HepG2 (cell line): ENCODE measurements around the gene SLC39A3. TPM values are rescaled to one million over a fixed set of nuclear protein-coding genes. Genes with fewer than 3 reads are reported as not detected.
A peak's percentile ranks its signal among the peaks of the same experiment; 100 is the strongest.

Experiments used
- ATAC-seq: fragments of 200-7000 bp; cut with Tn5 transposase; 3 replicates; pipeline ENCODE4 v1.9.1; 2020; ENCODE audit warnings: mild to moderate bottlenecking, moderate library complexity
- BruUV-seq: library from RNA; stranded (reverse); fragments of 400-500 nt; replicated peaks from 2 replicates; lab custom pipeline; 2021; lab: Mats Ljungman, UMichigan
- CTCF ChIA-PET: fragments of 300-600 bp; formaldehyde crosslinking; extraction: SDS; loops from one replicate; lab custom pipeline; 2021; ENCODE audit warnings: low total read pairs, inconsistent platforms, low intra/inter-chr PET ratio; lab: Yijun Ruan, JAX
- POLR2A ChIA-PET: fragments of 350-600 bp; sonication (Branson Sonifier 250); formaldehyde crosslinking; loops from one replicate; lab custom pipeline; 2020; ENCODE audit warnings: antibody characterized with exemption, inconsistent platforms; lab: Yijun Ruan, JAX
- DNase-seq: peaks from one replicate; pipeline ENCODE4 v3.0.0-alpha.2; 2015; ENCODE audit warnings: low spot score
- FAIRE-seq: peaks from 3 replicates; lab custom pipeline; 2011; peaks lifted over from hg19 to GRCh38; lab: Jason Lieb, UNC
- H2AFZ ChIP-seq: one replicate; pipeline ENCODE4 v1.6.1; 2011; ENCODE audit warnings: low read length, inconsistent platforms
- H3K27ac ChIP-seq: fragments of 300-600 bp; 3 replicates; pipeline ENCODE4 v1.8.0; 2011; ENCODE audit warnings: mixed run types, mild to moderate bottlenecking, mixed read lengths, low read length, inconsistent platforms; ENCODE audit not compliant: insufficient read depth; ENCODE audit errors: extremely low read length
- H3K27me3 ChIP-seq, 2 experiments: fragments of 200-600 bp in 1 of 2; 2 replicates in 1 of 2; 3 replicates in 1 of 2; pipeline versions ENCODE4 v1.6.0 to v1.8.0; 2011; ENCODE audit warnings: low read length in 2 of 2, mild to moderate bottlenecking in 2 of 2, moderate library complexity in 2 of 2, inconsistent platforms in 1 of 2; ENCODE audit not compliant: insufficient read depth in 2 of 2, control insufficient read depth in 1 of 2
- H3K36me3 ChIP-seq, 2 experiments: fragments of 200-600 bp in 1 of 2; replicated peaks in 1 of 2; 2 replicates in 1 of 2; 3 replicates in 1 of 2; pipeline versions ENCODE4 v1.5.1 to v1.8.0; 2011; ENCODE audit warnings: low read length in 2 of 2, inconsistent platforms in 1 of 2; ENCODE audit not compliant: insufficient read depth in 2 of 2, control insufficient read depth in 1 of 2
- H3K4me1 ChIP-seq: 2 replicates; pipeline ENCODE4 v1.5.1; 2012; ENCODE audit warnings: low read length, inconsistent platforms; ENCODE audit not compliant: insufficient read depth
- H3K4me2 ChIP-seq: 2 replicates; pipeline ENCODE4 v1.6.0; 2011; ENCODE audit warnings: low read depth, low read length, inconsistent platforms
- H3K4me3 ChIP-seq, 3 experiments: fragments of 200-600 bp in 1 of 3; sonication (generic), shearing (Covaris generic) in 1 of 3; replicated peaks in 1 of 3; 2 replicates each; pipeline ENCODE4 v1.5.1; 2011 to 2016; ENCODE audit warnings: low read length in 3 of 3, inconsistent platforms in 2 of 3, low read depth in 2 of 3, mild to moderate bottlenecking in 2 of 3, control low read depth in 1 of 3, mixed read lengths in 1 of 3; ENCODE audit not compliant: insufficient read depth in 1 of 3
- H3K79me2 ChIP-seq: one replicate; pipeline ENCODE4 v1.6.1; 2011; ENCODE audit warnings: low read length, inconsistent platforms; ENCODE audit not compliant: insufficient read depth
- H3K9ac ChIP-seq: 2 replicates; pipeline ENCODE4 v1.6.0; 2011; ENCODE audit warnings: mild to moderate bottlenecking, low read depth, low read length, inconsistent platforms; ENCODE audit not compliant: insufficient read depth
- H3K9me3 ChIP-seq: 2 replicates; pipeline ENCODE4 v1.5.1; 2012; ENCODE audit warnings: mild to moderate bottlenecking, low read length
- H4K20me1 ChIP-seq: 2 replicates; pipeline ENCODE4 v1.6.0; 2011; ENCODE audit warnings: inconsistent platforms, mild to moderate bottlenecking, low read length, moderate library complexity; ENCODE audit not compliant: insufficient read depth
- AGO2 ChIP-seq: fragments of 200-400 bp; formaldehyde crosslinking; optimal IDR thresholded peaks from 2 replicates; pipeline ENCODE3; 2017; ENCODE audit warnings: mild to moderate bottlenecking, low read depth, low read length, moderate library complexity
- DNMT1 ChIP-seq: sonication (generic); formaldehyde crosslinking; IDR thresholded peaks from 2 replicates; pipeline ENCODE4 v1.5.1; 2020; ENCODE audit warnings: mild to moderate bottlenecking, missing genetic modification reagents
- ETV5 ChIP-seq: IDR thresholded peaks from 2 replicates; pipeline ENCODE4 v1.6.1; 2018; ENCODE audit warnings: missing biosample characterization, missing genetic modification reagents, inconsistent platforms, borderline replicate concordance
- IKZF5 ChIP-seq: IDR thresholded peaks from 2 replicates; pipeline ENCODE4 v1.6.1; 2018; ENCODE audit warnings: missing genetic modification reagents, mild to moderate bottlenecking, missing compliant biosample characterization
- RBM22 ChIP-seq: fragments of 200-400 bp; formaldehyde crosslinking; optimal IDR thresholded peaks from 2 replicates; pipeline ENCODE3; 2017; ENCODE audit warnings: mild to moderate bottlenecking, low read length, moderate library complexity
- SNAPC2 ChIP-seq: sonication (generic); formaldehyde crosslinking; IDR thresholded peaks from 2 replicates; pipeline ENCODE4 v1.8.1; 2022; ENCODE audit warnings: mild to moderate bottlenecking, missing genetic modification reagents
- TSC22D2 ChIP-seq: sonication (generic); formaldehyde crosslinking; IDR thresholded peaks from 2 replicates; pipeline ENCODE4 v1.5.1; 2020; ENCODE audit warnings: missing genetic modification reagents, mild to moderate bottlenecking, borderline replicate concordance
- ZNF550 ChIP-seq: sonication (generic); formaldehyde crosslinking; IDR thresholded peaks from 2 replicates; pipeline ENCODE4 v1.4.0; 2020; ENCODE audit warnings: mild to moderate bottlenecking, missing genetic modification reagents, borderline replicate concordance
- ZNF740 ChIP-seq: sonication (generic); formaldehyde crosslinking; IDR thresholded peaks from 2 replicates; pipeline ENCODE4 v1.4.0; 2020; ENCODE audit warnings: missing genetic modification reagents
- ZNF772 ChIP-seq: sonication (generic); formaldehyde crosslinking; IDR thresholded peaks from 2 replicates; pipeline ENCODE4 v1.5.0; 2020; ENCODE audit warnings: mild to moderate bottlenecking, missing genetic modification reagents
- WGBS: methylation state at CpG from one replicate; pipeline ENCODE4 v1.1.6; 2017; ENCODE audit warnings: low lambda C conversion rate; 5-methylcytosine and 5-hydroxymethylcytosine counted together
- in situ Hi-C: cut with HindIII; loops from 2 replicates; pipeline ENCODE4 v1.10.0; 2017; ENCODE audit warnings: low pct_unique_long_range_greater_than_20kb; ENCODE audit not compliant: extremely low pct_ligation_motif_present
- intact Hi-C: fragments of 100-400 bp; cut with micrococcal nuclease; formaldehyde crosslinking; loops from one replicate; pipeline ENCODE4 v1.10.0; 2022; ENCODE audit not compliant: unreplicated experiment
- polyA plus RNA-seq, 8 experiments: library from polyadenylated mRNA; depleted of rRNA in 3 of 8; stranded (reverse) in 7 of 8; unstranded in 1 of 8; fragments of >200 nt; fragmentation: Illumina TruSeq in 4 of 8; extraction: Trizol in 4 of 8; gene quantifications; 2 replicates each; pipeline versions ENCODE4 v1.2.1 to v1.2.3, GENCODE V29; 2011 to 2016; ENCODE audit warnings: low read depth in 4 of 8, missing spikeins in 1 of 8, mixed read lengths in 1 of 8; ENCODE audit not compliant: insufficient read depth in 1 of 8
- total RNA-seq, 5 experiments: library from RNA; depleted of rRNA; stranded (reverse); fragments of >200 nt; fragmentation: Illumina TruSeq; extraction: Trizol; gene quantifications; 2 replicates each; pipeline ENCODE4 v1.2.3, GENCODE V29; 2016; ENCODE audit warnings: low read depth in 1 of 5
- TF ChIP-seq, protein P1 (sequence below): sonication (generic); formaldehyde crosslinking; IDR thresholded peaks from 2 replicates; pipeline ENCODE4 v1.4.0; 2020; ENCODE audit warnings: missing genetic modification reagents
- TF ChIP-seq, protein P2 (sequence below): sonication (generic); formaldehyde crosslinking; IDR thresholded peaks from 2 replicates; pipeline ENCODE4 v1.4.0; 2020; ENCODE audit warnings: mild to moderate bottlenecking, missing genetic modification reagents, borderline replicate concordance

SLC39A3 gene
- total and polyA plus RNA-seq, 2 of the 13 experiments (the other 11 are each of a cell fraction or from before 2014, with no cell fraction given): 33.6 to 41.6 TPM

DNA sequence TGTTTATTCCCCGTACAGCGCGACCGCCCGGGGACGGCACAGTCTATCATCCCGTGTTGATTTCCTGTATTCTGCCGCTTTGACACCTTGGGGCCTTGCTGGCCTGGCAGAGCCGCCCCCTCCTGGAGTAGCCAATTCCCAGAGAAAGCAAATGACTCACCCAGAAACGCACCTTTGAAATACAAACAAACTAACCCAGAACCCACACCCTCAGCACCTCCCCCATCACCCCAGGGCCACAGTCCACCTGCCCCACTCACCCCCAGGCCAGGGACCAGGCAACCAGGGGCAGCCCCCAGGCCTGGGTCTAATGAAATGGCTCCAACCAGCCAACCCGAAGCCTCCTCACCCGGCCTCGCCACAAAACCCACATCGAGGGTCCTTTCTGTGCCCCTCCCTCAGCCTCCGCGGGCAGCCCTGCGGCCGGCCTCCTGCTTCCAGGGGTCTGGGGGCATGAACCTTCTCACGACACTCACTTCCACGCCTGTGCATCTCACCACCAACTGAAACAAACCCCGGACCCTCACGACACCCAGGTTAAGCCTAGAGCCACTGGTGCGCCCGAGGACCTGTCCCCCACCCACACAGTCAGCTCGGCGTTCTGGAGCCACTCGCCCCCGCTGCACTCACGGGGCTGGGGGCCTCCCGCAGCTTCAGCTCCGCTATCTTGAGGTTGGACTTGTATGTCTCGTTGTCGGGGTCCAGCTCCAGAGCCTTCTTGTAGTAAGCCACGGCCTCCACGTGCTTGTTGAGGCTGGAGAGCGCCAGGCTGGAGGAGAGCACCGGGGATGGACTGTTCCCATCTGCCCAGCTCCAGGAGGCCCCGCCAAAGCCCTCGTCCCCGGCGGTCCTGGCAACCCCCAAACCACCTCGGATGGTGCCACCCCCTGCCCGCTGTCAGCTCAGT is 22.3 kb upstream of the SLC39A3 start:
- no TSS peak for BruUV-seq
- intact Hi-C loops: no loop called here
- H3K36me3 ChIP-seq: peaks cover 36 to 75% of the 10 kb centered on the region in 2 experiments; a peak in 4 of 5 replicates
- H3K4me1 ChIP-seq: no peaks in the 10 kb centered on the region
- H3K27me3 ChIP-seq: no peaks in the 10 kb centered on the region
- H3K4me3 ChIP-seq: no peak overlapping the region
- no peak overlapping the region for H3K27ac ChIP-seq
- ATAC-seq (no peak), DNase-seq (no peak), FAIRE-seq (no peak)
- CTCF ChIA-PET: no interaction called here
- no peak overlapping the region for H2AFZ ChIP-seq
- POLR2A ChIA-PET: no interaction called here
- in situ Hi-C loops: no loop called here
- no peak for TF ChIP-seq ETV5 (CRISPR knock-in tag)
- TF ChIP-seq IKZF5 (CRISPR knock-in tag): no peak
- TF ChIP-seq, protein P1, sequence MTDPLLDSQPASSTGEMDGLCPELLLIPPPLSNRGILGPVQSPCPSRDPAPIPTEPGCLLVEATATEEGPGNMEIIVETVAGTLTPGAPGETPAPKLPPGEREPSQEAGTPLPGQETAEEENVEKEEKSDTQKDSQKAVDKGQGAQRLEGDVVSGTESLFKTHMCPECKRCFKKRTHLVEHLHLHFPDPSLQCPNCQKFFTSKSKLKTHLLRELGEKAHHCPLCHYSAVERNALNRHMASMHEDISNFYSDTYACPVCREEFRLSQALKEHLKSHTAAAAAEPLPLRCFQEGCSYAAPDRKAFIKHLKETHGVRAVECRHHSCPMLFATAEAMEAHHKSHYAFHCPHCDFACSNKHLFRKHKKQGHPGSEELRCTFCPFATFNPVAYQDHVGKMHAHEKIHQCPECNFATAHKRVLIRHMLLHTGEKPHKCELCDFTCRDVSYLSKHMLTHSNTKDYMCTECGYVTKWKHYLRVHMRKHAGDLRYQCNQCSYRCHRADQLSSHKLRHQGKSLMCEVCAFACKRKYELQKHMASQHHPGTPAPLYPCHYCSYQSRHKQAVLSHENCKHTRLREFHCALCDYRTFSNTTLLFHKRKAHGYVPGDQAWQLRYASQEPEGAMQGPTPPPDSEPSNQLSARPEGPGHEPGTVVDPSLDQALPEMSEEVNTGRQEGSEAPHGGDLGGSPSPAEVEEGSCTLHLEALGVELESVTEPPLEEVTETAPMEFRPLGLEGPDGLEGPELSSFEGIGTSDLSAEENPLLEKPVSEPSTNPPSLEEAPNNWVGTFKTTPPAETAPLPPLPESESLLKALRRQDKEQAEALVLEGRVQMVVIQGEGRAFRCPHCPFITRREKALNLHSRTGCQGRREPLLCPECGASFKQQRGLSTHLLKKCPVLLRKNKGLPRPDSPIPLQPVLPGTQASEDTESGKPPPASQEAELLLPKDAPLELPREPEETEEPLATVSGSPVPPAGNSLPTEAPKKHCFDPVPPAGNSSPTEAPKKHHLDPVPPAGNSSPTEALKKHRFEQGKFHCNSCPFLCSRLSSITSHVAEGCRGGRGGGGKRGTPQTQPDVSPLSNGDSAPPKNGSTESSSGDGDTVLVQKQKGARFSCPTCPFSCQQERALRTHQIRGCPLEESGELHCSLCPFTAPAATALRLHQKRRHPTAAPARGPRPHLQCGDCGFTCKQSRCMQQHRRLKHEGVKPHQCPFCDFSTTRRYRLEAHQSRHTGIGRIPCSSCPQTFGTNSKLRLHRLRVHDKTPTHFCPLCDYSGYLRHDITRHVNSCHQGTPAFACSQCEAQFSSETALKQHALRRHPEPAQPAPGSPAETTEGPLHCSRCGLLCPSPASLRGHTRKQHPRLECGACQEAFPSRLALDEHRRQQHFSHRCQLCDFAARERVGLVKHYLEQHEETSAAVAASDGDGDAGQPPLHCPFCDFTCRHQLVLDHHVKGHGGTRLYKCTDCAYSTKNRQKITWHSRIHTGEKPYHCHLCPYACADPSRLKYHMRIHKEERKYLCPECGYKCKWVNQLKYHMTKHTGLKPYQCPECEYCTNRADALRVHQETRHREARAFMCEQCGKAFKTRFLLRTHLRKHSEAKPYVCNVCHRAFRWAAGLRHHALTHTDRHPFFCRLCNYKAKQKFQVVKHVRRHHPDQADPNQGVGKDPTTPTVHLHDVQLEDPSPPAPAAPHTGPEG: no peak
- no peak for TF ChIP-seq SNAPC2 (CRISPR knock-in tag)
- peak; percentile 50 for TF ChIP-seq AGO2
- no peak for TF ChIP-seq ZNF550 (CRISPR knock-in tag)
- TF ChIP-seq ZNF740: no peak
- TF ChIP-seq, protein P2, sequence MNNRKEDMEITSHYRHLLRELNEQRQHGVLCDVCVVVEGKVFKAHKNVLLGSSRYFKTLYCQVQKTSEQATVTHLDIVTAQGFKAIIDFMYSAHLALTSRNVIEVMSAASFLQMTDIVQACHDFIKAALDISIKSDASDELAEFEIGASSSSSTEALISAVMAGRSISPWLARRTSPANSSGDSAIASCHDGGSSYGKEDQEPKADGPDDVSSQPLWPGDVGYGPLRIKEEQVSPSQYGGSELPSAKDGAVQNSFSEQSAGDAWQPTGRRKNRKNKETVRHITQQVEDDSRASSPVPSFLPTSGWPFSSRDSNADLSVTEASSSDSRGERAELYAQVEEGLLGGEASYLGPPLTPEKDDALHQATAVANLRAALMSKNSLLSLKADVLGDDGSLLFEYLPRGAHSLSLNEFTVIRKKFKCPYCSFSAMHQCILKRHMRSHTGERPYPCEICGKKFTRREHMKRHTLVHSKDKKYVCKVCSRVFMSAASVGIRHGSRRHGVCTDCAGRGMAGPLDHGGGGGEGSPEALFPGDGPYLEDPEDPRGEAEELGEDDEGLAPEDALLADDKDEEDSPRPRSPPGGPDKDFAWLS (CRISPR knock-in tag): no peak
- peak; percentile 12 for TF ChIP-seq RBM22
- TF ChIP-seq ZNF772 (CRISPR knock-in tag): no peak
- TF ChIP-seq DNMT1: no peak
- TF ChIP-seq TSC22D2 (CRISPR knock-in tag): no peak
- no peaks in the 10 kb centered on the region for H3K9me3 ChIP-seq
- no peaks in the 10 kb centered on the region for H4K20me1 ChIP-seq
- WGBS: 97% methylated on average over 35 of the region's 43 CpGs
- H3K9ac ChIP-seq: no peak overlapping the region
- H3K4me2 ChIP-seq: no peak overlapping the region
- H3K79me2 ChIP-seq: no peaks in the 10 kb centered on the region
